ACHN (cell line): ENCODE results near the gene USP20.

ENCODE experiments used
- DNase-seq: peaks from one replicate; pipeline ENCODE4 v3.0.0-alpha.2; 2015
- in situ Hi-C: cut with HindIII; loops from 2 replicates; pipeline ENCODE4 v1.10.0; 2017; ENCODE audit warnings: low sequenced_read_pairs, low pct_ligation_motif_present, low pct_unique_long_range_greater_than_20kb

The USP20 gene

DNA sequence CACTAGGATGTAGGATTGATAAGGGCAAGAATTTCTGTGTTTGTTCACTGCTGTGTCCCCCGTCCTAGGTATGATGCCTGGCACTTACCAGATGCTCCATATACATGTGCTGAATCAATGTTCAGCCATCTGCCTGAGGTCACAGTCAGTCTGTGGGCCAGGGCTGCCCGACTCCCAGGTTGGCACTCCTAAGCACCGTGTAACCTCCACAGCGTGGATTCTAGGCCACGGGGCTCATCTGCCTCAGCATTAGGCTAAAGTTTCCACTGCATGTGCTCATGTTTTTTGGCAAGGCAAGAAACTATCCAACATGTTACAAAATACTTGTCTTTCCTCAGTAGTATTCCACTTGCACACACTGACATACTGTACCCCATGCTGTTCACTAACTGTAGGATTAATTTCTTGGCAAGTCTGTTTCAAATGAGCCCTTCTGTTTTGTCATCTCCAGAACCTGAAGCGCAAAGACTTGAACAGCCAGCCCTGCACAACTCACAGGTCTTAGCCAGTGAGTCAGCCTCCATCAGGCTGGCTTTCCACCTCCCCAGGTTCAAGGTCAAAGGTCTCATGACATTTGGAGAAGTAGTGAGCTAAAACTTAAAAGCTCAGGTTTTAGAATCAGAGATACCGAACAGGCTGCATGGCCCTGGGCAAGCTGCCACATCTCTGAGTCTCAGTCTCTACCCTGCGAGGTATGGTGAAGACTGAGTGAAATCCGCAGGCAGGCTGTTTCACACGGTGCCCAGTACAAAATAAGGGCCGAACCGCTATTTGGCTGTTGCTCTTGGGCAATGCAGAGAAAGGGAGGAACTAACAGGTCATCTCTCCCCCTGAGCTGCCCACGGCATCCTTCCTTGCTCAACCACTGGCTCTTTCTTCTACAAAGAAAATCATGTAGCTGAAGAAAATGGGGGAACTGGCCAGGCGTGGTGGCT is 18.5 kb upstream of the USP20 start:
- in situ Hi-C loops: no loop called here
- no peak for DNase-seq

GRCh38 chr9:129822898-129823541 is 12.2 kb upstream of the USP20 start:
- in situ Hi-C loops: no loop called here
- DNase-seq: peak; percentile 17

DNA sequence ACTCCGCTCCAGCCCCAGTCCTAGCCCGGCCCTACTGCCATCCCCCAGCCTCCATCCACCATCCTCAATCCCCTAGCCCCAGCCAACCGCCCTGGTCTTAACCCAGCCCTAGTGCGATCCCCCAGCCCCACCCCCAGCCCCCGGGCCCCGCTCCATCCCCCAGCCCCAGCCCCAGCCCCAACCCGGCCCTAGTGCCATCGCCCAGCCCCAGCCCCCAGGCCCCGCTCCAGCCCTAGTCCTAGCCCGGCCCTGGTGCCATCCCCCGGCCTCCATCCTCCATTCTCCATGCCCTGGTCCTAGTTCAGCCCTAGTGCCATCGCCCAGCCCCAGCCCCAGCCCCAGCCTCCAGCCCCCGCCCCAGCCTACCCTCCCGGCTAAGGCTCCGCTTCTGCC is 11.7 kb upstream of the USP20 start:
- in situ Hi-C loops: no loop called here
- no peak for DNase-seq

DNA sequence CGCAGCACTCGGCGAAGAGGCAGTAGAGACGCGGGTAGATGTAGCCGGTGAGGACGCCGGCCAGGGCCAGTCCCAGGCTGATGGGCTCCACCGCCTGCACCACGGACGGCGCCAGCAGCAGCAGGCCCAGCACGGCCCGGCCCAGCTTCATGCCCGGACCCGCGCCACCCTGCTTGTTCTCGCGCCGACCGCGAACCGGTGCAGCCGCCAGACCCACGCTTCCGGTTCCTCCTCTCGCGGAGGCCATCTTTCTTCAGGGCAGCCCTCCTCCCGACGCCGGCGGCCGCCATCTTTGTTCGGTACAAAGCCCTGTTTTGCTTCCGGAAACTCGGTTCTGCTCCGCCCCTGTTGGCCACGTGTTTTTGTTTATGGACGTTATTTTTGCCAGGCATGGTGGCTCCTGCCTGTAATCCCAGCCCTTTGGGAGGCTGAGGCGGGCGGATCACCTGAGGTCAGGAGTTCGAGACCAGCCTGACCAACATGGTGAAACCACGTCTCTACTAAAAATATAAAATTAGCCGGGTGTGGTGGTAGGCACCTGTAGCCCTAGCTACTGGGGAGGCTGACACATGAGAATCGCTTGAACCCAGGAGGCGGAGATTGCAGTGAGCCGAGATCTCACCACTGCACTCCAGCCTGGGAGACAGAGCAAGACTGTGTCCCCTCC is 11.2 kb upstream of the USP20 start, which contains the start of gene TOR1A:
TSS of gene TOR1A (minus strand) at position 202 of the 667 bp plus-strand sequence. CDS start at position 151, 51 bp downstream.
- DNase-seq: peak; percentile 90
- in situ Hi-C loops: no loop called here

DNA sequence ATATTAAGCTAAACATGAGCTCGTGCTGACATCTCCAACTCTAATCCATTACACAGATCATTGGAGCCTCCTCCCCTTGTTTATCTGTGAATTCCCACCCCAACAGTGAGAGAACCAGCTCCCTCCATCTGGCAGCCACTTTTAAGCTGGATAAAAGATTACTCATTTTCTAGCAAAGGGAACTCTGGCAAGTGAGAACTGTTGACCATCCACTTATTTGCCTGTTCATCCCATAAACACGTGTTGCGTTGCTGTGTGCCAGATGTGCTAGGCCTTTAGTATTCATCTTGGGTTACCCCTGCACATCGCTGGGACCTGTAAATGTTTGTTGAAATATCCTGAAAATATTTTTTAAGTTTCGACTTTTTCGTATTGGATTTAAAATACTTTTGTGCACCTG is 8.9 kb upstream of the USP20 start:
- DNase-seq: no peak
- in situ Hi-C loops: no loop called here

GRCh38 chr9:129826759-129827158 is 8.5 kb upstream of the USP20 start:
- in situ Hi-C loops: no loop called here
- no peak for DNase-seq

DNA sequence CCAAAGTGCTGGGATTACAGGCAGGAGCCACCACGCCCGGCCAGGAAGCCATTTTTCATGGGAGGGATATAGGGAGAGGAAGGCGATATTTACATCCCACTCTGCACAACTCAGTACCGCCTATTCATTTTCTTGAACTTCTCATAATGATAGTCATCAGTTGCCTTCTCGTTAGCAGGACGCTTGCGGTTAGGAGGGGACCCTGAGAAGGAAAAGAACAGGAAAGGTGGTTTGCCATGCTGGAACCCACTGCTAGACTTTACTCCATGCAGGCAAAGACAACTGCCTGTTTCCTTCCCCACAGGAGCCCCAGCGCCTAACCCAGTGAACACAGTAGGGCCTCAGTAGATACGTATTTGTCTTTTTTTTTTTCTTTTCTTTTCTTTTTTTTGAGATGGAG is 7.2 kb upstream of the USP20 start:
- no peak for DNase-seq
- in situ Hi-C loops: no loop called here

- DNase-seq: no peak
- in situ Hi-C loops: no loop called here
These were observed 6.3 kb upstream of the USP20 start for GRCh38 chr9:129828969-129829368.

DNA sequence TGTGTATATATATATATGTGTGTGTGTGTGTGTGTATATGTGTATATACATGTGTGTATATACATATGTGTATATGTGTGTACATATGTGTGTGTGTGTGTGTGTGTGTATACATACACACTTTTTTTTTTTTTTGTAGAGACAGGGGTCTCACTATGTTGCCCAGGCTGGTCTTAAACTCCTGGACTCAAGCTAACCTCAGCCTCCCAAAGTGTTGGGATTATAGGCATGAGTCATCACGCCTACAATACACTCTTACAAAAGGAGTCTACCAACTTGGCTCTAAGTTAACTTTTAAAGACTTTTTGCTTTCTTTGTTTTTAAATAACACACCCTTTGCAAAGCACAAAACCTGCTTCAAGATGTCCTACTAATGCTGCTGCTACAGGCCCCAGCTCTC is 2.3 kb upstream of the USP20 start:
- DNase-seq: no peak
- in situ Hi-C loops: no loop called here

GRCh38 chr9:129834489-129835127 is 650 bp upstream of the USP20 start:
- DNase-seq: peak; percentile 20
- in situ Hi-C loops: no loop called here

GRCh38 chr9:129835860-129836223 is 584 bp downstream of the USP20 start:
- no peak for DNase-seq
- in situ Hi-C loops: no loop called here

- in situ Hi-C loops: no loop called here
These were observed 1.2 kb downstream of the USP20 start for GRCh38 chr9:129836311-129837007.

GRCh38 chr9:129838707-129839259 is 3.5 kb downstream of the USP20 start:
- in situ Hi-C loops: no loop called here
- peak; percentile 40 for DNase-seq

More at GRCh38 chr9:129836311-129837007, 1.2 kb downstream of the USP20 start:
- DNase-seq: no peak

DNA sequence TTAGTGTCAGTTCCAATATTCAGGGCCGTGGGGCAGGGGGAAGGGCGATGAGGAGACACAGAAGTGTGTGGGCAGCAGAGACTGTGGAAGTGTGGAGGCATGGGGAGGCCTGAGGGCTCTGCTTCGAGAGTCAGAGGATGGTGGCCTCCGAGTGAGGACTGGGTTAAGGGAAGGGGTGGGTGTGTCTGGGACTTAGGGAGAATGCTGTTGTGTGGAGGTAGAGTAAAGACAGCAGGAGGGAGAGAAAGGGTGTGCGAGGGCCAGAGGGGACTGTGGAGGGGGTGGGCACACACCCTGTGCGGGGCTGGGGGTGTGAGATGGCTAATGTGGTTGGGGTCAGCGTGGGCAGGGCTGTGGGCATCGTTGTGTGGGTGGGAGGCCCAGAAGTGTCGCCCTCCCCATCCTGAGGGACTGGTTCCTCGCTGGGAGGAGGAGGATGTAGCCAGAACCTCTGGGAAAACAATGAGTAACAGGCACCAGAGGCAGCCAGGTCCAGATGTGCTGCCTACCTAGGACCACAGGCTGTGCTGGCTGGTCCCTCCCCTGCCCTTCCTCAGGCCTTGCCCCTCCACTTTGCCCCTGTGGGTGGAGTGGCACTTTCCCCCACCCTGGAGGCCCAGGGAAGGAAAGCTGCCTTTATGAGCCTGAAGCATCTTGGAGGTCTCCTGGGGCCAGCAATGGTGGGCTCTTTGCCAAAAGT is 4.2 kb downstream of the USP20 start:
- in situ Hi-C loops: no loop called here
- DNase-seq: no peak

DNA sequence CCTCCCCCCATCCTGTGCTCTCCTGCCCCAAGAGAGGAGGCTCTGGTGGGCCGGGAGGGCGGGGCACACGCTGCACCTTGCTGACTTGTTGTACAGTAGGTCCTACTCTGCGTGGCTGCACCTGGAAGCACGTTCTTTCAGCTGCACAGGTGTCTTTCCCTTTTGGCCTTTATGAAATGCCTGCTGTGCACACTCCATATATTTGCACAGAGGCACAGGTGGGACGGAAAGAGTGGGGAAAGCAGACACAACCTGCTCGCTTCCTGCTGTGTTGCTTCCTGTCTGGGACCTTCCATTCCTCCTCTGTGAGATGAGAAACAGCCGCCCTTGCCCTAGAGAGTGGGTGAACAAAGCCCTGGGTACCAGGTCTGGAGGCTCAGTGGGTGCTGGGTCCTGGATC is 4.8 kb downstream of the USP20 start:
- in situ Hi-C loops: no loop called here
- DNase-seq: no peak

DNA sequence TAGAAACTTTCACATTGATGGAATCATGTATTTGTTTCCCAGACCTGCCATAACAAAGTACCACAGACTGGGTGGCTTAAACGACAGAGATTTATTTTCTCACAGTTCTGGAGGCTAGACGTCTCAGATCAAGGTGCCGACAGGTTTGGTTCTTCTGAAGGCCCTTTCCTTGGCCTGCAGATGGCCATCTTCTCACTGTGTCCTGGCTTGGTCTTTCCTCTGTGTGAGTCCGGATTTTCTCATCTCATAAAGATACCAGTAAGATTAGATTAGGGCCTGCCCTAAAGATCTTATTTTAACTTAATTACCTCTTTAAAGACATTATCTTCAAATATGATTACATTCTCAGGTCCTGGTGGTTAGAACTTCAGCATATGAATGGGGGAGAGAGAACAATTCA is 5.8 kb downstream of the USP20 start:
- in situ Hi-C loops: no loop called here

GRCh38 chr9:129845373-129845772 is 10.1 kb downstream of the USP20 start:
- no peak for DNase-seq
- in situ Hi-C loops: no loop called here

More for the DNA sequence above, 5.8 kb downstream of the USP20 start:
- no peak for DNase-seq
